ENCODE measurements around the gene TTC22.

TTC22 gene

DNA sequence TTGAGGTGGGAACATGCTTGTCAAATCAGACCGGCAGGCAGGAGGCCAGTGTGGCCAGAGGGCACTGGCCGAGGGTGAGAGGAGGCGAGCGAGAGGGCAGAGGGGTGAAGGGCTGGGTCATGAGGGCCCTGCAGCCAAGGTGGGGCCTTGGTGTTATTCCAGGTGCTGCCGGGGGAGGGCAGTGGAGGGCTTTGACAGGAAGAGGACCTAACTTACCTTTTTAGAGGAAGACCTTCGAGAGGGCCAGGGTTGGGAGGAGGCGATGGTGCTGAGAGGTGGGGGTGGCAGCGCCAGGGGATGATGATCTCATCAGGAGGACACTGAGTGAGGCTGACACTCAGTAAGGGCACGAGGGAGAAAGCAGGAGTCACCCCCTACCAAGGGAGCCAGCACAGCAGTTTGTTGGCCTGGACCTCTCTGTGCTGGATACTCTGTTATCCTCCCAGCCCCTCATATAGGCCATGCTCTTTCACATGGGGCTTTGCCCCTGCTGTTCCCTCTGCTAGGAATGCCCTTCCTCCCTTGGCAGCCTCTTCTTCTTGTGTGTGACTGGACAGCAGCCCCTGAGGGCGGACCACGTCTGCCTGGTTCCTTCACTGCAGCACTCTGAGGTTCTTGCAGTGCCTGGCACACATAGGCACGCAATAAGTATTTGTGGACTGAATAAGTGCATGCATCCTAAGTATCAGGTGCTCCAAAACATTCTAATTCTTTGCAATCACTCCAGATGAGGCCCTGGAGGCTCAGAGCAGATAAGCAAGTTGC, 7.5 kb upstream of the TTC22 start:
- DNase-seq (ENCODE audit: low spot score): no peak

DNA sequence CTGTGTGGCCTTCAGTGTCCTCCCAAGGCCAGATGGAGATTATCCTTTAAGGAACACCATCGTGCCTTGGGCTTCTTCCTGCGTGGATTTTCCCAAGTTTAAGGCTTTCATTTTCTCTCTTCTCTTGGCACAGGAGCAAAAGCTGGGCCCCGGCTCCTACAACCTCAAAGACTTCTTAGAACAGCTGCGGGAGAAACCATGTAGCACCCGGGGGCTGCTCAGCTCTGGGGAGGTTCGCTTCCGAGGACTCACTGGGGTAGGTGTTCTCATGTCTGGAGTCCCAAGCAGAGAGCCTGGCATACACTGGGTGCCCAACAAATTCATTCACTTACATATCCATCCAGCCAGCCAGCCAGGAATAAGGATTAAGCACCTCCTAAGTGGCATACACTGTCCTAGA, 6.6 kb upstream of the TTC22 start:
- no peak for DNase-seq (ENCODE audit: low spot score)

DNA sequence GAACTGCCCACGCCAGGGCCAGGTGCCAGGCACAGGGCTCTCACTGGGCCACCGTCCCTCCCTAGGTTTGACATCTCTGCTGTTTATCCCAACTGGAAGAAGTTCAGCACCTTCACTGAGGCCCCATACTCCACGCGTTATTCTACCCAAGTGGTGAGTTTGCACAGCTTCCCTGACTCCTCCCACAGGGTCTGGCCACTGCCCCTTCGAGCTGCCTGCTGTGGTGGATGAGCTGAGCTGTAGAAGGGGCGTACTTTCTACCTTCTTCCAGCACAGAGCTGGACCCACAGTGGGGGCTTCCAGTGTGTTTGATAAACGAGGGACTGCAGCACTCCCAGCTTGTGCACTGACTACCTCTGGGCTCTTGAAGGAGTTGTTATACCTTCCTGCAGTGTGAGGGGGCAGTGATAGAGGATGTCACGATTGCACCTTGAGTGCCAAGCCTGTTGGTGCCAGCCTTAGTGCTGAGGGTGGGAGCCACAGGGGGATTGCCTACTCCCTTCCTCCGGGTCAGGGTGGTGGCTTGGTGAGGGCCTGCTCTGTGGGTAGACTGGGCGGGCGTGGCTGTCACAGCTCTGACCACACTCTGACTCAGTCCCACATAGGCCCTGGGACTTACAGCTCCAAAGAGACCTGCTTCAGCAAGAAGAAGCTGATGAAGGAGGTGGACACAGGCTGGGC, 5.9 kb upstream of the TTC22 start:
- peak; percentile 59 for DNase-seq (ENCODE audit: low spot score)

- no peak for DNase-seq (ENCODE audit: low spot score)
Measured at GRCh38 chr1:54805981-54806381, 4.9 kb upstream of the TTC22 start.

DNA sequence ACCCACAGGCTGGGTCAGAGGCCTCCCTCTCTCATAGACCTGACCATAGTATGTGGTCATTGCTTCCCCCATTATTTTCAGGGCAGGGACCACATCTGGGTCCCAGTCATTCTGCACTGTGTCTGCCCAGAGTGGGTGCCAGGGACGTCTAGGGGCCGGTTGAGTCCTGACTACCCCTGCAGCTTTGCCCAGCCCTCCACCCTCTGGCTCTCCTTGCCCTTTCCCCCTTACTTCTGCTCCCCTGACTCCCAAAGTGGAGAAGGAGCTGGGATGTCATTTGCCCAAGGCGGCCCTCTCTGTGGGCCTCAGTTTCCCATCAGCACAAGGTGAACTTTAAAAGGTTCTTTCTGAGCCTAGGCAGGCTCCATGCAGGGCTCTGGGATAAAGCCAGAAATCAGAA, 4.3 kb upstream of the TTC22 start:
- peak; percentile 47 for DNase-seq (ENCODE audit: low spot score)

- no peak for DNase-seq (ENCODE audit: low spot score)
Measured at GRCh38 chr1:54804471-54805132, 3.5 kb upstream of the TTC22 start.

GRCh38 chr1:54803761-54804470, 2.8 kb upstream of the TTC22 start:
- DNase-seq (ENCODE audit: low spot score): no peak

DNA sequence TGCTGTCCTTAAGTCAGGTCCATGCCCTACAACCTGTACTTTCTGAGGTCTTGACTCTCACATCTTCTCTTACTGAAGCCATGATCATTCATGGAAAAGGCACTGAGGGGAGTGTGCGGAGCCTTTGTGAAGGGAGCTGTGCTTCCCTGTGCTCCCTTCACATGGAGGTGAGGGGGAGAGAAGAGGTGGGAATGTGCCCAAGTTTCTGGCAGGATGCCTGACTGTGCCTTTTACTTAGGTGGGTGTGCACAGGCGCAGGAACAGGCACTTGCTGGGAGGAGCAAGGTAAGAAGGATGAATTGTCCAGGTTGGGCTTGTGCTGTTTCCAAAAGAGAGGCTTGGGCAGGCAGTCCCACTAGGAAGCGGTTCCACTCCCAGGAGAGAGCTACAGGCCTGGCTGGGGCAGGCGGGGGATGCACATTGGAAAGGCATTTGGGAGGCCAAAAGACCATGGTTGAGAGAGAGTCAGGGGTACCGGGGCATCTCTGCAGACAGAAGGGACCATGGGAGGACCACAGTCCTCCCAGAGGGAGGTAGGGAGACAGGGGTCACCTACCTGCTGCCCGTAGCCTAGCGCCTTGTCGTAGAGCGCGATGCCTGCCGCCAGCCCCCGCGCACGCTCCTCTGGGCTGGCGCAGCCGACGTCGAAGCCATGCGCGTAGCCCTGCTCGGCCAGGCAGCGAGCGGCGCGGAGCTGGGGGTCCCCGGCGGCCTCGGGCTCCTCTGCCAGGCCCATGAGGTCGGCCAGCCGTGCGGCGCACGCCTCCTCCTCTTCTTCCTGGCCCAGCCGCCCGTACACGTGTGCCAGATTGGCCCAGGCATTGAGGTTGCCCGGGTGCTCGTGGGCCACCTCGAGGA, 853 bp downstream of the TTC22 start:
- no peak for DNase-seq (ENCODE audit: low spot score)

DNA sequence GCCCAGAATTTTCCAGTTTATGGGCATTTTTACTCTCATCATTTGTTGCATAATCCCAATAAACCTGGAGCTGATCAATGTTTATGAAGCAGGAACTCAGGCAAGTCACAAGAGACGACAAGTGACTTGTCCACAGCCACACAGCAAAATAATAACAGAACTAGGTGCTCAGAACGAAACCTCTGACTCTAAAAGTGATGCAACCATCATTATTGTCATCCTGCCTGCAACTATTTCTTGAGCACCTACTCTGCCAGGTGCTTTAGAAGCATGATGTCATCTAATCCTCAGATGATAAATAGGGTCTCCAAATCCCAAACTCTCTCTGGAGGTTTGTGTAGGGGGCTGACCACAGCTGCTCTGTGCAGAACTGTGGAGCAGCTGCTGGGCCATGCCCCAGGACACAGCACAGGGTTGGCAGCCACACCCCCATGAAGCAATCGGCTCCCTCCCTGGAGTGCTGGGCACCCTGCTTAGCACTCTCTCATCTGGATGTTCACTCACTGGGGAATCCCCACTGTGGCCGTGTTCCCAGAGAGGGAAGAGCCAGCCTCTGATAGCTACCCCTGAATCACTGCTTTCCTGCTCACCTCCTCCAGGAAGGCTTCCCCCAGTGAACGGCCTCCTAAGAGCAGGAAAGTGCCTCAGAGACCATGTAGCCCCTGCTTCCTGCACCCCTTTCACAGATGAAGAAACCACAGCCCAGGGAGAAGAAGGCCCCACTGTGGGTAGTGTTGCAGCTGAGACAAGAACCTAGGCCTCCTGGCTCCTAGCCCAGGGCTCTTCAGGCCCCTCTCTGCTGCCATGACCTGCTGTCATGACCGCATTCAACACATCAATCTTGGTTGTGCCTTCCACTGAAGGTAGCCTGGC, 2.1 kb downstream of the TTC22 start:
- DNase-seq (ENCODE audit: low spot score): no peak

DNA sequence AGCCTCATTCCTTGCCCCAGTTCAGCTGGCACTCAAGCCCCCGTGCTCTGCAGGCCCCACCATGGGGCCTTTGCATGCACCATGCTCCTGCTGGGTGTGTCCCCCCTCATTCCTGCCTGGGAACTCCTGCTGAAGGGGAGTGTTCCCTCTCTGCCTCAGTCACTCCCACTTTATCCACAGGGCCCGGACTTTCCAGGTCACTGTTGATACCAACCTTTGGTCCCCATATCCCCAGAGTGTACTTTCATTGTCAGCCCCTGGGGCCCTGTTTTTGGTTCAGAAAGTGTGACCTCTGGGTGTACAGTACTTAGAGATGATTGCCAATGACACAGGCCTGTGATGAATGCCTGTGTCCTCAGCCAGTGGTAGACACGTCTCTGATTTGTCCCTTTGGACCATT, 2.9 kb downstream of the TTC22 start:
- DNase-seq (ENCODE audit: low spot score): no peak

GRCh38 chr1:54796902-54797301, 4.2 kb downstream of the TTC22 start:
- DNase-seq (ENCODE audit: low spot score): no peak

GRCh38 chr1:54795841-54796468, 5.2 kb downstream of the TTC22 start:
- no peak for DNase-seq (ENCODE audit: low spot score)

- no peak for DNase-seq (ENCODE audit: low spot score)
Measured at GRCh38 chr1:54795356-54795665, 5.8 kb downstream of the TTC22 start.

- DNase-seq (ENCODE audit: low spot score): no peak
Measured at GRCh38 chr1:54794451-54795355, 6.4 kb downstream of the TTC22 start.

- DNase-seq (ENCODE audit: low spot score): peak; percentile 73
Measured at GRCh38 chr1:54792686-54793282, 8.3 kb downstream of the TTC22 start.

DNA sequence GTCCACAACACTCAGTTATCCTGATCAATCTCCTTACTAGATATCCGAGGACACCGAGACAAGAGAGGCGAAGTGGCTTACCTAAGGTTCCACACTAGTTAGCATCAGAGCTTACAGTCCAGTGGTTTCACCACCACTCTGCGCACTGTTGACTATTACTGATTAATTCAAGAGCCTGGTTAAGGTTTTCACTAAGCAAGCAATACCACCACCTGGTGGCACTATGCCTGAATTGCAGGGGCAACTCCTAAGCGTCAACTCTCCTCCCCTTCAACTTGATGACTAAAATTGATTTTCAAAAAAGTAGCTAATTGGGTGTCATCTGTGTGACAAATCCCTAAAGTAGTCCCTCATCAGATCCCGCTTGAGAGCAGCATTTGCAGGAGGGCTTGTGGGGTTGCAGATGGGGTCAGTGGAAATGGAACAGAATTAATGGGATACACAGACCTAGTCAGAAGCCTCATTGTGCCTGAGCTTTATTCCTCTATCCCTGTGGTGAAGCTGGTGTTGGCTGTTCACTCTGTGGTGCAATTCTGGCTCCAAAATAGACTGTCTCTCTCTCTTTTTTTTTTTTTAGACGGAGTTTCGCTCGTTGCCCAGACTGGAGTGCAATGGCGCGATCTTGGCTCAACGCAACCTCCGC, 9.1 kb downstream of the TTC22 start:
- no peak for DNase-seq (ENCODE audit: low spot score)

GRCh38 chr1:54788459-54788858, 12.7 kb downstream of the TTC22 start:
- no peak for DNase-seq (ENCODE audit: low spot score)

- DNase-seq (ENCODE audit: low spot score): no peak
Measured at GRCh38 chr1:54787604-54788003, 13.5 kb downstream of the TTC22 start.

All from left forelimb (tissue), 1 donor.